Peyer's patch (tissue), 4 donors: Measurements from ENCODE around the gene CA14. TPM values are rescaled to one million over a fixed set of nuclear protein-coding genes. Genes with fewer than 3 reads are reported as not detected.
"Not testable (repeated sequence)": the region's sequence is repeated elsewhere in the genome, so short reads cannot be mapped to it uniquely, and the experiment has no call there.

Experiments used
- DNase-seq, 3 donors: peaks; one replicate each; pipeline ENCODE4 v3.0.0-alpha.2; 2017 to 2019
- H3K27ac ChIP-seq, 4 donors: fragments of 200-600 bp; sonication (generic); one replicate each; pipeline ENCODE4 v1.5.1; 2016 to 2019
- H3K27me3 ChIP-seq, 2 donors: fragments of 200-600 bp; sonication (generic); one replicate each; pipeline ENCODE4 v1.5.1; 2019
- H3K36me3 ChIP-seq, 3 donors: fragments of 200-600 bp; sonication (generic); one replicate each; pipeline ENCODE4 v1.5.1; 2016 to 2019
- H3K4me1 ChIP-seq, 4 donors: fragments of 200-600 bp; sonication (generic); one replicate each; pipeline ENCODE4 v1.5.1; 2016 to 2019
- H3K4me3 ChIP-seq, 4 donors: fragments of 200-600 bp; sonication (generic); 1 replicate in 3 of 4; 2 replicates in 1 of 4; pipeline ENCODE4 v1.5.1; 2016 to 2019; ENCODE audit warnings: mild to moderate bottlenecking in 1 of 4
- H3K9me3 ChIP-seq, 4 donors: fragments of 200-600 bp; sonication (generic); one replicate each; pipeline ENCODE4 v1.5.1; 2016 to 2019; ENCODE audit warnings: mild to moderate bottlenecking in 1 of 4
- CTCF ChIP-seq, 6 experiments: fragments of 450-650 bp in 4 of 6; fragments of 200-600 bp in 2 of 6; sonication (generic) in 1 of 6; IDR thresholded peaks; one replicate each; pipeline ENCODE4 v1.5.1; 2017 to 2019; ENCODE audit warnings: antibody characterized with exemption in 6 of 6, mild to moderate bottlenecking in 3 of 6, moderate library complexity in 1 of 6
- POLR2A ChIP-seq, 2 donors: fragments of 450-650 bp; IDR thresholded peaks; one replicate each; pipeline ENCODE4 v1.5.1; 2017; ENCODE audit warnings: antibody characterized with exemption in 2 of 2, mild to moderate bottlenecking in 2 of 2, moderate library complexity in 2 of 2
- total RNA-seq, 4 donors: library from RNA; depleted of rRNA; stranded (reverse); fragments of >200 nt; gene quantifications; one replicate each; pipeline ENCODE4 v1.1.0, GENCODE V29; 2016

CA14 gene
- total RNA-seq, 4 donors from 2014 or later, result not detected

- no peak for DNase-seq
- H3K4me3 ChIP-seq, result no peak overlapping the region
- H3K27me3 ChIP-seq, result no peaks in the 10 kb centered on the region
- H3K9me3 ChIP-seq, result no peaks in the 10 kb centered on the region
- peaks cover 0 to 57% (median 3%) of the 10 kb centered on the region in 3 donors for H3K36me3 ChIP-seq
- no peak for TF ChIP-seq CTCF (IDR thresholded peaks at IDR 0.05)
- TF ChIP-seq POLR2A (IDR thresholded peaks at IDR 0.05), result no peak
- H3K4me1 ChIP-seq, result no peaks in the 10 kb centered on the region
- H3K27ac ChIP-seq, result no peak overlapping the region
Observed at GRCh38 chr1:150226486-150226885, 31.1 kb upstream of the CA14 start.

- Histone ChIP-seq H3K4me1 (no peaks in the 10 kb centered on the region), H3K36me3 (peaks cover 0 to 51% (median 3%) of the 10 kb centered on the region in 3 donors), H3K27ac (no peak overlapping the region), H3K27me3 (no peaks in the 10 kb centered on the region), H3K4me3 (no peak overlapping the region), H3K9me3 (no peaks in the 10 kb centered on the region)
- TF ChIP-seq POLR2A (IDR thresholded peaks at IDR 0.05) (no peak), CTCF (IDR thresholded peaks at IDR 0.05) (no peak)
- DNase-seq, result no peak
Observed at GRCh38 chr1:150227228-150227627, 30.3 kb upstream of the CA14 start.

- not testable (repeated sequence) for H3K9me3 ChIP-seq, H3K4me1 ChIP-seq, H3K27me3 ChIP-seq, H3K4me3 ChIP-seq, DNase-seq, H3K27ac ChIP-seq
- peaks cover 0 to 40% (median 3%) of the 10 kb centered on the region in 3 donors for H3K36me3 ChIP-seq
Observed at GRCh38 chr1:150228246-150228645, 29.3 kb upstream of the CA14 start.

- Histone ChIP-seq H3K4me1 (peaks cover 0 to 12% (median 0%) of the 10 kb centered on the region in 4 donors), H3K27ac (peak overlapping the region in 2 of 4 donors; percentile 13 to 96)
- not testable (repeated sequence) for H3K27me3 ChIP-seq, H3K9me3 ChIP-seq, H3K36me3 ChIP-seq, H3K4me3 ChIP-seq, DNase-seq
Observed at GRCh38 chr1:150232921-150233320, 24.7 kb upstream of the CA14 start.

GRCh38 chr1:150233359-150234308 lies 23.9 kb upstream of the CA14 start:
- Histone ChIP-seq H3K4me1 (peaks cover 0 to 12% (median 0%) of the 10 kb centered on the region in 4 donors), H3K4me3 (peak overlapping the region; percentile 68 to 86 (median 74)), H3K27me3 (no peaks in the 10 kb centered on the region), H3K9me3 (no peaks in the 10 kb centered on the region), H3K27ac (peak overlapping the region; percentile 89 to 97 (median 94)), H3K36me3 (peaks cover 0 to 9% (median 0%) of the 10 kb centered on the region in 3 donors)
- DNase-seq, result peak in 1 of 3 donors; percentile 54
- no peak for TF ChIP-seq CTCF (IDR thresholded peaks at IDR 0.05)

- H3K4me1 ChIP-seq, result peaks cover 0 to 12% (median 0%) of the 10 kb centered on the region in 4 donors
- peak overlapping the region; percentile 89 to 97 (median 94) for H3K27ac ChIP-seq
- no peak for TF ChIP-seq CTCF (IDR thresholded peaks at IDR 0.05)
- no peak for TF ChIP-seq POLR2A (IDR thresholded peaks at IDR 0.05)
- H3K4me3 ChIP-seq, result peak overlapping the region; percentile 68 to 86 (median 74)
- no peaks in the 10 kb centered on the region for H3K27me3 ChIP-seq
- H3K36me3 ChIP-seq, result peaks cover 0 to 4% (median 0%) of the 10 kb centered on the region in 3 donors
- no peaks in the 10 kb centered on the region for H3K9me3 ChIP-seq
- no peak for DNase-seq
Observed at GRCh38 chr1:150234309-150234565, 23.3 kb upstream of the CA14 start.
